PC-3 (cell line): ENCODE measurements around the gene FAM156A. TPM values are rescaled to one million over a fixed set of nuclear protein-coding genes. Genes with fewer than 3 reads are reported as not detected.
A peak's percentile ranks its signal among the peaks of the same experiment; 100 is the strongest.

Experiments used
- ATAC-seq: fragments of 200-7000 bp; cut with Tn5 transposase; 2 replicates; pipeline ENCODE4 v1.9.1; 2020; ENCODE audit warnings: mild to moderate bottlenecking, moderate library complexity
- BruUV-seq: library from RNA; stranded (reverse); fragments of 400-500 nt; replicated peaks from 2 replicates; lab custom pipeline; 2021; lab: Mats Ljungman, UMichigan
- CTCF ChIA-PET: fragments of 300-600 bp; sonication (Branson Sonifier 250); formaldehyde crosslinking; loops from one replicate; lab custom pipeline; 2022; ENCODE audit warnings: antibody characterized with exemption; lab: Charles Lee
- POLR2A ChIA-PET: fragments of 300-600 bp; sonication (Branson Sonifier 250); formaldehyde crosslinking; loops from one replicate; lab custom pipeline; 2022; ENCODE audit warnings: antibody characterized with exemption; ENCODE audit not compliant: unreplicated experiment; lab: Charles Lee
- DNase-seq: peaks from one replicate; pipeline ENCODE4 v3.0.0-alpha.2; 2015
- H2AFZ ChIP-seq: fragments of 300-600 bp; sonication (generic); 2 replicates; pipeline ENCODE4 v1.6.0; 2016; ENCODE audit warnings: antibody characterized with exemption, low read length
- H3F3A ChIP-seq: fragments of 300-600 bp; sonication (generic); one replicate; pipeline ENCODE4 v1.6.0; 2017; ENCODE audit warnings: antibody characterized with exemption, low read length, control low read depth, mild to moderate bottlenecking; ENCODE audit not compliant: unreplicated experiment
- H3K27ac ChIP-seq: fragments of 300-600 bp; sonication (generic); 2 replicates; pipeline ENCODE4 v1.5.1; 2016; ENCODE audit warnings: mild to moderate bottlenecking, low read length
- H3K27me3 ChIP-seq: fragments of 300-600 bp; sonication (generic); 2 replicates; pipeline ENCODE4 v1.6.1; 2016; ENCODE audit warnings: low read length, mixed read lengths
- H3K36me3 ChIP-seq: fragments of 300-600 bp; sonication (generic); 2 replicates; pipeline ENCODE4 v1.6.1; 2016; ENCODE audit warnings: low read depth, mixed run types, low read length, mixed read lengths
- H3K4me1 ChIP-seq: fragments of 300-600 bp; sonication (generic); 2 replicates; pipeline ENCODE4 v1.5.1; 2016; ENCODE audit warnings: low read length; ENCODE audit not compliant: insufficient read depth
- H3K4me2 ChIP-seq: fragments of 300-600 bp; sonication (generic); 2 replicates; pipeline ENCODE4 v1.6.0; 2016; ENCODE audit warnings: low read length
- H3K4me3 ChIP-seq: fragments of 300-600 bp; sonication (generic); 2 replicates; pipeline ENCODE4 v1.5.1; 2016; ENCODE audit warnings: mild to moderate bottlenecking, low read length, mixed read lengths
- H3K79me2 ChIP-seq: fragments of 300-600 bp; sonication (generic); 2 replicates; pipeline ENCODE4 v1.6.1; 2017; ENCODE audit warnings: low read length, mixed read lengths
- H3K9ac ChIP-seq: fragments of 300-600 bp; sonication (generic); 2 replicates; pipeline ENCODE4 v1.6.0; 2016; ENCODE audit warnings: mild to moderate bottlenecking, low read length
- H3K9me2 ChIP-seq: fragments of 300-600 bp; sonication (generic); replicated peaks from 2 replicates; pipeline ENCODE4 v1.6.1; 2016; ENCODE audit warnings: mixed run types, low read length, mixed read lengths
- H3K9me3 ChIP-seq: fragments of 300-600 bp; sonication (generic); 2 replicates; pipeline ENCODE4 v1.6.1; 2016; ENCODE audit warnings: low read length, mixed read lengths
- H4K20me1 ChIP-seq: fragments of 300-600 bp; sonication (generic); 2 replicates; pipeline ENCODE4 v1.6.1; 2016; ENCODE audit warnings: low read length, mixed read lengths
- CTCF ChIP-seq: fragments of 300-600 bp; sonication (generic); conservative IDR thresholded peaks from 2 replicates; pipeline ENCODE4 v1.5.1; 2017; ENCODE audit warnings: antibody characterized with exemption, low read depth, mild to moderate bottlenecking, low read length
- EZH2 ChIP-seq: fragments of 300-600 bp; sonication (generic); IDR thresholded peaks from one replicate; pipeline ENCODE4 v1.6.1; 2017; ENCODE audit warnings: antibody characterized with exemption, mild to moderate bottlenecking, low read length; ENCODE audit not compliant: unreplicated experiment
- EZH2phosphoT487 ChIP-seq: fragments of 300-600 bp; sonication (generic); IDR thresholded peaks from 2 replicates; pipeline ENCODE4 v1.6.1; 2018; ENCODE audit warnings: mild to moderate bottlenecking, antibody characterized with exemption, low read length, borderline replicate concordance
- intact Hi-C: fragments of 100-400 bp; cut with micrococcal nuclease; formaldehyde crosslinking; loops from 2 replicates; pipeline ENCODE4 v1.9.0; 2023
- total RNA-seq: library from RNA; depleted of rRNA; stranded (reverse); fragments of >200 nt; gene quantifications from 2 replicates; pipeline ENCODE4 v1.2.3, GENCODE V29; 2014

The FAM156A gene
- total RNA-seq, 1 experiment from 2014 or later, result 21.1 TPM

GRCh38 chrX:52934704-52935469 lies 23.4 kb downstream of the FAM156A start:
- H3K4me1 ChIP-seq, result peaks cover 11% of the 10 kb centered on the region
- intact Hi-C loops, result no loop called here

GRCh38 chrX:52933976-52934703 lies 24.2 kb downstream of the FAM156A start:
- peak; percentile 1 for DNase-seq
- ATAC-seq, result no peak
- Histone ChIP-seq H3K4me2 (peak overlapping the region; percentile 100), H3F3A (no peaks in the 10 kb centered on the region), H3K4me3 (peak overlapping the region; percentile 87), H3K9ac (peak overlapping the region; percentile 94), H4K20me1 (no peaks in the 10 kb centered on the region), H3K36me3 (no peaks in the 10 kb centered on the region), H3K27ac (peak overlapping the region; percentile 92), H3K9me2 (no peaks in the 10 kb centered on the region), H3K27me3 (no peaks in the 10 kb centered on the region), H3K9me3 (no peaks in the 10 kb centered on the region), H3K4me1 (peaks cover 11% of the 10 kb centered on the region), H3K79me2 (no peaks in the 10 kb centered on the region), H2AFZ (peak overlapping the region; percentile 98)
- TF ChIP-seq EZH2 (no peak), EZH2phosphoT487 (no peak), CTCF (no peak)
- POLR2A ChIA-PET, result no interaction called here
- intact Hi-C loops, result no loop called here
- BruUV-seq, result TSS peak; percentile 57
- CTCF ChIA-PET, result no interaction called here

More at GRCh38 chrX:52934704-52935469, 23.4 kb downstream of the FAM156A start:
- H4K20me1 ChIP-seq, result no peaks in the 10 kb centered on the region
- ChIA-PET POLR2A (interaction anchor here (0.6 kb wide), 1 partner anchor 15 kb away, joined by 34 read pairs; no protein-coding TSS in a partner anchor), CTCF (interaction anchor here (0.6 to 1.0 kb wide), 2 partner anchors 11 to 61 kb away, joined by 3 to 5 read pairs; no protein-coding TSS in a partner anchor)
- H3K36me3 ChIP-seq, result no peaks in the 10 kb centered on the region
- peak overlapping the region; percentile 100 for H3K4me2 ChIP-seq
- H3K9me3 ChIP-seq, result no peaks in the 10 kb centered on the region
- H3K4me3 ChIP-seq, result peak overlapping the region; percentile 87
- no peaks in the 10 kb centered on the region for H3F3A ChIP-seq
- H2AFZ ChIP-seq, result peak overlapping the region; percentile 98
- H3K79me2 ChIP-seq, result no peaks in the 10 kb centered on the region
- no peaks in the 10 kb centered on the region for H3K27me3 ChIP-seq
- peak; percentile 94 for ATAC-seq
- TF ChIP-seq CTCF (peak; percentile 86), EZH2phosphoT487 (no peak)
- peak overlapping the region; percentile 92 for H3K27ac ChIP-seq
- peak; percentile 92 for DNase-seq
- H3K9me2 ChIP-seq, result no peaks in the 10 kb centered on the region
- H3K9ac ChIP-seq, result peak overlapping the region; percentile 94
- no TSS peak for BruUV-seq
